Pulmonary artery endothelial cell (primary cell): ENCODE measurements around the gene OLFML3. TPM values are rescaled to one million over a fixed set of nuclear protein-coding genes. Genes with fewer than 3 reads are reported as not detected.
A peak's percentile ranks its signal among the peaks of the same experiment; 100 is the strongest.

ENCODE experiments used
- DNase-seq: peaks from one replicate; pipeline ENCODE4 v3.0.0-alpha.2; 2011; ENCODE audit warnings: low read depth, low spot score
- total RNA-seq: library from RNA; depleted of rRNA; stranded (reverse); fragments of >200 nt; gene quantifications from 2 replicates; pipeline ENCODE4 v1.2.3, GENCODE V29; 2014

Gene OLFML3
- total RNA-seq, 1 donor from 2014 or later: 0.86 TPM

GRCh38 chr1:113949007-113949406 is 30.3 kb upstream of the OLFML3 start:
- DNase-seq: no peak

- DNase-seq: no peak
Observed at GRCh38 chr1:113950908-113951307, 28.4 kb upstream of the OLFML3 start.

- DNase-seq: no peak
Observed at GRCh38 chr1:113951719-113952118, 27.6 kb upstream of the OLFML3 start.

- DNase-seq: no peak
Observed at GRCh38 chr1:113957984-113958383, 21.3 kb upstream of the OLFML3 start.

GRCh38 chr1:113958691-113959090 is 20.6 kb upstream of the OLFML3 start:
- DNase-seq: no peak

GRCh38 chr1:113963281-113963906 is 15.9 kb upstream of the OLFML3 start:
- DNase-seq: no peak

- DNase-seq: no peak
Observed at GRCh38 chr1:113965703-113966412, 13.4 kb upstream of the OLFML3 start.

GRCh38 chr1:113972954-113973353 is 6.3 kb upstream of the OLFML3 start:
- DNase-seq: no peak

GRCh38 chr1:113975211-113975895 is 3.9 kb upstream of the OLFML3 start:
- DNase-seq: no peak

- peak; percentile 22 for DNase-seq
Observed at GRCh38 chr1:113976609-113977278, 2.5 kb upstream of the OLFML3 start.

GRCh38 chr1:113977906-113978305 is 1.4 kb upstream of the OLFML3 start:
- DNase-seq: no peak

- DNase-seq: no peak
Observed at GRCh38 chr1:113980110-113980509, 836 bp downstream of the OLFML3 start.

- DNase-seq: no peak
Observed at GRCh38 chr1:113981962-113982931, 3.0 kb downstream of the OLFML3 start.

GRCh38 chr1:113982949-113983348 is 3.7 kb downstream of the OLFML3 start:
- no peak for DNase-seq

- no peak for DNase-seq
Observed at GRCh38 chr1:113983391-113983790, 4.1 kb downstream of the OLFML3 start.

GRCh38 chr1:113983826-113984225 is 4.6 kb downstream of the OLFML3 start:
- no peak for DNase-seq

GRCh38 chr1:113984710-113985109 is 5.4 kb downstream of the OLFML3 start:
- peak; percentile 52 for DNase-seq

- no peak for DNase-seq
Observed at GRCh38 chr1:113986802-113987201, 7.5 kb downstream of the OLFML3 start.

GRCh38 chr1:113987259-113987658 is 8.0 kb downstream of the OLFML3 start:
- no peak for DNase-seq

GRCh38 chr1:113990530-113990929 is 11.3 kb downstream of the OLFML3 start:
- no peak for DNase-seq

GRCh38 chr1:113990961-113991360 is 11.7 kb downstream of the OLFML3 start:
- DNase-seq: no peak
